ENCODE data around the gene SRSF7. TPM values are rescaled to one million over a fixed set of nuclear protein-coding genes. Genes with fewer than 3 reads are reported as not detected.

SRSF7 gene
- total and polyA plus RNA-seq, 3 donors from 2014 or later: 104 to 169 (median 114) TPM

DNA sequence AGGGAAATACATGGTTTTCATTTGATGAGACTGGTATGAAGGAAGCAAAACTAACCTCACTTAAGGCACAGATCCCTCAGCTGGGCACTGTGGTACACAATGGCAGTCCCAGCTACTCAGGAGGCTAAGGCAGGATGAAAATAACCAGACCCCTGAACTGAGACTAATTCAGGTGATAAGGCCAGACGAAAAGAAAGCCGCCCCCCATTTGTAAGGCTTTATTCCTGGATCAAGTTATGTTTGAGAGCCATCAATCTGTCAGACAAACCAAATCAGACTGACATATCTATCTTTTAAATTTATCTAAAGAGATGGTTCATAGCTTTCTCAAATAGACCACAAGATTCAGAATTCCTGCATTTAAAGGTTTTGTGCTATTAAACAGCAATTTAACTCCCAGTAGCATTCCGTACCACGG, 4.1 kb downstream of the SRSF7 start:
- Histone ChIP-seq H3K4me3 (no peak overlapping the region), H3K36me3 (ENCODE audit: low read depth, missing control alignments) (no peaks in the 10 kb centered on the region), H3K27me3 (no peaks in the 10 kb centered on the region), H3K27ac (peak overlapping the region; percentile 5 to 9), H3K9me3 (no peaks in the 10 kb centered on the region), H3K4me1 (peaks cover 26% of the 10 kb centered on the region)
- DNase-seq: no peak
- intact Hi-C loops (cut with DNase I; ENCODE audit: low total_unique reads): no loop called here
- 63 to 69% methylated on average over 4 of the region's 4 CpGs for WGBS, 2 donors
- TF ChIP-seq, protein P1, sequence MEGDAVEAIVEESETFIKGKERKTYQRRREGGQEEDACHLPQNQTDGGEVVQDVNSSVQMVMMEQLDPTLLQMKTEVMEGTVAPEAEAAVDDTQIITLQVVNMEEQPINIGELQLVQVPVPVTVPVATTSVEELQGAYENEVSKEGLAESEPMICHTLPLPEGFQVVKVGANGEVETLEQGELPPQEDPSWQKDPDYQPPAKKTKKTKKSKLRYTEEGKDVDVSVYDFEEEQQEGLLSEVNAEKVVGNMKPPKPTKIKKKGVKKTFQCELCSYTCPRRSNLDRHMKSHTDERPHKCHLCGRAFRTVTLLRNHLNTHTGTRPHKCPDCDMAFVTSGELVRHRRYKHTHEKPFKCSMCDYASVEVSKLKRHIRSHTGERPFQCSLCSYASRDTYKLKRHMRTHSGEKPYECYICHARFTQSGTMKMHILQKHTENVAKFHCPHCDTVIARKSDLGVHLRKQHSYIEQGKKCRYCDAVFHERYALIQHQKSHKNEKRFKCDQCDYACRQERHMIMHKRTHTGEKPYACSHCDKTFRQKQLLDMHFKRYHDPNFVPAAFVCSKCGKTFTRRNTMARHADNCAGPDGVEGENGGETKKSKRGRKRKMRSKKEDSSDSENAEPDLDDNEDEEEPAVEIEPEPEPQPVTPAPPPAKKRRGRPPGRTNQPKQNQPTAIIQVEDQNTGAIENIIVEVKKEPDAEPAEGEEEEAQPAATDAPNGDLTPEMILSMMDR (IDR thresholded peaks at IDR 0.05): no peak
- no peak for TF ChIP-seq POLR2A (IDR thresholded peaks at IDR 0.05)

DNA sequence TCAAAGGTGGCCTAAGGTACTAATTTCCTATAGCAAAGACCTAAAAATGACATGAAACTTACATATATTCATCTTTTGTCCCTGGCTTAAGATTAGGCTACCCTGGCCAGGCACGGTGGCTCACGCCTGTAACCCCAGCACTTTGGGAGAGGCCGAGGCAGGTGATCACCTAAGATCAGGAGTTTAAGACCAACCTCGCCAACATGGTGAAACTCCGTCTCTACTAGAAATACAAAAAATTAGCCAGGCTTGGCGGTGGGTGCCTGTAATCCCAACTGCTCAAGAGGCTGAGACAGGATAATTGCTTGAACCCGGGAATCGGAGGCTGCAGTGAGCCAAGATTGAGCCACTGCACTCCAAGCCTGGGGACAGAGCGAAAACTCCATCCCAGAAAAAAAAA, 5.9 kb downstream of the SRSF7 start:
- H3K4me3 ChIP-seq: no peak overlapping the region
- no peak for DNase-seq
- no peaks in the 10 kb centered on the region for H3K27me3 ChIP-seq
- H3K36me3 ChIP-seq (ENCODE audit: low read depth, missing control alignments): no peaks in the 10 kb centered on the region
- peaks cover 20% of the 10 kb centered on the region for H3K4me1 ChIP-seq
- WGBS, 2 donors: 88% methylated on average over 9 of the region's 9 CpGs
- no peak overlapping the region for H3K27ac ChIP-seq
- TF ChIP-seq, protein P1 (IDR thresholded peaks at IDR 0.05): no peak
- TF ChIP-seq POLR2A (IDR thresholded peaks at IDR 0.05): no peak
- intact Hi-C loops (cut with DNase I; ENCODE audit: low total_unique reads): no loop called here
- H3K9me3 ChIP-seq: no peaks in the 10 kb centered on the region

DNA sequence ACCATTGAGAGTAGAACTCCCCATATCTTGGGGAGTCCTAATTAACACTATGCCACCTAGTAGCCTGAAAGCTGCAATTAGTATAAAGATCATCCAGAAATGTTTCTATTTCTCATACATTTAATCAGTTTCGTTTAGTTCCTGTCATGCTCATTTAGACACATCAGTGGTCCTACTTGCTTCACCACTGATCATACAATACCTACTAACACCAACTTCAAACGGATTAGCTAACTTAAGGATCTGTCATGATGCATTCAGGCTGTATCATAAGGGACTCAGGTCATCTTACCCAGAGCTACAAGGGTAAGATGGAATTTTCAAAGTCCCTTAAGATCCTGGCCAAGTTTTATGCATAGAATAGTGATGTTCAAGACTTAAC, 6.8 kb downstream of the SRSF7 start:
- WGBS, 2 donors: 52 to 63% methylated on average over 2 of the region's 2 CpGs
- DNase-seq: no peak
- Histone ChIP-seq H3K27me3 (no peaks in the 10 kb centered on the region), H3K4me1 (peaks cover 15% of the 10 kb centered on the region), H3K9me3 (no peaks in the 10 kb centered on the region), H3K36me3 (ENCODE audit: low read depth, missing control alignments) (no peaks in the 10 kb centered on the region), H3K4me3 (no peak overlapping the region), H3K27ac (no peak overlapping the region)
- intact Hi-C loops (cut with DNase I; ENCODE audit: low total_unique reads): no loop called here
- TF ChIP-seq, protein P1 (IDR thresholded peaks at IDR 0.05): no peak
- TF ChIP-seq POLR2A (IDR thresholded peaks at IDR 0.05): no peak

DNA sequence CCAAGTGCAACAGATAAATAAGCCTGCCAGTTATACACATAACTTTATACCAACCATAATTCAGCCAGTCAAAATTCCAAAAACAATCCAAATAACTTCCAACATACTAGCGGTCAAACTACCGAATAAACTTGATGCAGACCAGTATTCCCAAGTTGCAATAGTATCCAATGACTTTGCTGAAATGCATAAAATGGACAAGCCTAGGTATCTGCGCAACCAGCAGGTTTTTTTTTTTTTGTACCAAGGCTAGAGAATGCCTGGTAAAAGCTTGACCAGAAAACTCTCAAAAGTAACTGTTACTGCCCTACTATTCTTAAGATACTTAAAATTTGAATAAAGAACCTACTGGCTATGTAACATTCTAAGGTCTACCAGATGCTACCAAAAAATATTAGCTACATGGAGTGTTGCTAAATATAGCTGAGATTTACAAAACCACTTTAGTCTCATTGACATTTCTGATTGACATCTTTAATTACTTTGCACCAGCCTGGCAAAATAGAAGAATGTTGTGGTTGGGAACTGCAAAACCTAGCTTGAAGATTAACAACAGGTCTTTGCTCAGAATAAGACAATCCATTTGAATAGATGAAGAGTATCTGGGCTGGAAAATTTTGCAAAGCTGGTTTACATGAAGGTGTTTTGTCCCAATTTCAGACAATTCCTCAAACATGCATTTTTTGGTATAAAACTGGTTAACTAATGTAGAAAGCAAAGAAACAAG, 7.3 kb downstream of the SRSF7 start:
- Histone ChIP-seq H3K36me3 (ENCODE audit: low read depth, missing control alignments) (no peaks in the 10 kb centered on the region), H3K4me1 (peaks cover 13% of the 10 kb centered on the region), H3K4me3 (no peak overlapping the region), H3K27me3 (no peaks in the 10 kb centered on the region), H3K27ac (no peak overlapping the region), H3K9me3 (no peaks in the 10 kb centered on the region)
- intact Hi-C loops (cut with DNase I; ENCODE audit: low total_unique reads): no loop called here
- no peak for DNase-seq
- WGBS, 2 donors: 77 to 91% methylated on average over 3 of the region's 3 CpGs
- no peak for TF ChIP-seq POLR2A (IDR thresholded peaks at IDR 0.05)

DNA sequence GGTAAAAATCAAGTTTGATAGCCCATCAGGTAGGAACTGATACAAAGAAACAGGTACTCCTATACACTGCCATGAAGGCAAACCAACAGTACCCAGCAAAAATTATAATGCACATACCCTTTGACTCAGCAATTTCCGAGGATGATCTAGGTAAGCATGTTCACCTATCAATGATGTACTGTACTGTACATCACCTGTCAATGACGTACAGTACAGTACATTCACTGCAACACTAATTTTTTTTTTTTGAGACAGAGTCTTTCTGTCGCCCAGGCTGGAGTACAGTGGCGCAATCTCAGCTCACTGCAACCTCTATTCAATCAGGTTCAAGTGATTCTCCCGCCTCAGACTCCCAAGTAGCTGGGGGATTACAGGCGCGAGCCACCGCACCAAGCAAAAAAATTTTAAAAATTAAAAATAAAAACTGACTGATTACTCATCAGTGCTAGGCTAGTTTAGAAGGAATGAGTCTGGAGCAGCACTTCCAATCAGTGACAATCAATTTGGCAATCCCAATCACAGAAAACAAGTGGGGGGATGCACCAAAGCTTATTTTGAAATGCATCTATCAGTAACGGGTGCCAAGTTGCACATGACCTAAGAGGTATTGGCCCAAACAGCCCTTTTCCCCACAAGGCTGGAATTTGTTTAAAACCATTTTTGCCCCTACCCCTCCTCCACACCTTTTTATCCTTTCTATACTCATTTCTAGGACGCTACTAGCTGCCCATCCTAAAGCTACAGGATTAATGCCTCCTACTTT, 8.2 kb downstream of the SRSF7 start:
- Histone ChIP-seq H3K4me1 (peaks cover 11% of the 10 kb centered on the region), H3K36me3 (ENCODE audit: low read depth, missing control alignments) (no peaks in the 10 kb centered on the region), H3K4me3 (no peak overlapping the region), H3K9me3 (no peaks in the 10 kb centered on the region), H3K27me3 (no peaks in the 10 kb centered on the region), H3K27ac (no peak overlapping the region)
- intact Hi-C loops (cut with DNase I; ENCODE audit: low total_unique reads): no loop called here
- DNase-seq: no peak
- WGBS, 2 donors: 83 to 85% methylated on average over 10 of the region's 10 CpGs
- TF ChIP-seq, protein P1 (IDR thresholded peaks at IDR 0.05): no peak
- no peak for TF ChIP-seq POLR2A (IDR thresholded peaks at IDR 0.05)
